ENCODE results near the gene TRAPPC14.

TRAPPC14 gene

GRCh38 chr7:100109521-100110163, 48.9 kb downstream of the TRAPPC14 start:
- TF ChIP-seq EZH2phosphoT487 (conservative IDR thresholded peaks at IDR 0.05; ENCODE audit: low read length) (no peak), CTCF (IDR thresholded peaks at IDR 0.05; ENCODE audit: insufficient read depth, low read length, poor library complexity, severe bottlenecking) (no peak)
- no peak overlapping the region for H3K4me2 ChIP-seq (ENCODE audit: low read depth, low read length, poor library complexity, severe bottlenecking)
- H3K9ac ChIP-seq (ENCODE audit: low read length) = no peak overlapping the region
- H3K9me2 ChIP-seq (replicated peaks; ENCODE audit: insufficient read depth, low read length) = no peaks in the 10 kb centered on the region
- no peak overlapping the region for H3K4me3 ChIP-seq (ENCODE audit: insufficient read depth, low read length, poor library complexity, severe bottlenecking)
- H3K36me3 ChIP-seq (ENCODE audit: low read length) = no peaks in the 10 kb centered on the region; the same call in 1 of the 2 replicates
- H4K20me1 ChIP-seq (ENCODE audit: low read depth, low read length) = no peaks in the 10 kb centered on the region
- no peaks in the 10 kb centered on the region for H3F3A ChIP-seq (ENCODE audit: insufficient read depth)
- no peaks in the 10 kb centered on the region for H3K79me2 ChIP-seq (ENCODE audit: insufficient read depth, low read length)
- no peak overlapping the region for H2AFZ ChIP-seq (ENCODE audit: low read depth, low read length, severe bottlenecking)
- H3K9me3 ChIP-seq (ENCODE audit: insufficient read depth, low read length) = no peaks in the 10 kb centered on the region
- H3K27ac ChIP-seq (ENCODE audit: low read depth, low read length) = no peak overlapping the region
- no peaks in the 10 kb centered on the region for H3K27me3 ChIP-seq (ENCODE audit: low read length)

GRCh38 chr7:100107890-100108289, 50.6 kb downstream of the TRAPPC14 start:
- Histone ChIP-seq H3K9me3 (ENCODE audit: insufficient read depth, low read length) (no peaks in the 10 kb centered on the region), H3K27me3 (ENCODE audit: low read length) (no peaks in the 10 kb centered on the region), H3K4me3 (ENCODE audit: insufficient read depth, low read length, poor library complexity, severe bottlenecking) (no peak overlapping the region), H3F3A (ENCODE audit: insufficient read depth) (no peaks in the 10 kb centered on the region), H3K9ac (ENCODE audit: low read length) (no peak overlapping the region), H4K20me1 (ENCODE audit: low read depth, low read length) (no peaks in the 10 kb centered on the region), H3K27ac (ENCODE audit: low read depth, low read length) (no peak overlapping the region), H3K79me2 (ENCODE audit: insufficient read depth, low read length) (no peaks in the 10 kb centered on the region), H2AFZ (ENCODE audit: low read depth, low read length, severe bottlenecking) (no peak overlapping the region), H3K4me2 (ENCODE audit: low read depth, low read length, poor library complexity, severe bottlenecking) (no peak overlapping the region), H3K36me3 (ENCODE audit: low read length) (no peaks in the 10 kb centered on the region; the same call in 1 of the 2 replicates), H3K9me2 (replicated peaks; ENCODE audit: insufficient read depth, low read length) (no peaks in the 10 kb centered on the region)
- TF ChIP-seq CTCF (IDR thresholded peaks at IDR 0.05; ENCODE audit: insufficient read depth, low read length, poor library complexity, severe bottlenecking) (no peak), EZH2phosphoT487 (conservative IDR thresholded peaks at IDR 0.05; ENCODE audit: low read length) (no peak)

GRCh38 chr7:100107125-100107737, 51.3 kb downstream of the TRAPPC14 start:
- Histone ChIP-seq H3K9ac (ENCODE audit: low read length) (no peak overlapping the region), H3K9me2 (replicated peaks; ENCODE audit: insufficient read depth, low read length) (no peaks in the 10 kb centered on the region), H2AFZ (ENCODE audit: low read depth, low read length, severe bottlenecking) (no peak overlapping the region), H3F3A (ENCODE audit: insufficient read depth) (peaks cover 5% of the 10 kb centered on the region; the same call in 1 of the 2 replicates), H3K27ac (ENCODE audit: low read depth, low read length) (no peak overlapping the region), H3K79me2 (ENCODE audit: insufficient read depth, low read length) (no peaks in the 10 kb centered on the region), H3K9me3 (ENCODE audit: insufficient read depth, low read length) (no peaks in the 10 kb centered on the region), H3K4me2 (ENCODE audit: low read depth, low read length, poor library complexity, severe bottlenecking) (no peak overlapping the region), H3K36me3 (ENCODE audit: low read length) (no peaks in the 10 kb centered on the region; the same call in 1 of the 2 replicates), H4K20me1 (ENCODE audit: low read depth, low read length) (no peaks in the 10 kb centered on the region), H3K4me3 (ENCODE audit: insufficient read depth, low read length, poor library complexity, severe bottlenecking) (no peak overlapping the region), H3K27me3 (ENCODE audit: low read length) (no peaks in the 10 kb centered on the region)
- TF ChIP-seq EZH2phosphoT487 (conservative IDR thresholded peaks at IDR 0.05; ENCODE audit: low read length) = no peak
- TF ChIP-seq CTCF (IDR thresholded peaks at IDR 0.05; ENCODE audit: insufficient read depth, low read length, poor library complexity, severe bottlenecking) = no peak

Data from SU-DHL-6 (cell line).